Measurements from ENCODE around the gene LPP. TPM values are rescaled to one million over a fixed set of nuclear protein-coding genes. Genes with fewer than 3 reads are reported as not detected.

The LPP gene
- total and polyA plus RNA-seq, 4 donors: 11.1 to 219 (median 66.5) TPM

- Histone ChIP-seq H3K27ac (ENCODE audit: low read depth in 1 of 2, low read length in 1 of 2) (no peak overlapping the region), H3K9me3 (ENCODE audit: control insufficient read depth in 4 of 4, insufficient read depth in 3 of 4, low read length in 3 of 4) (no peaks in the 10 kb centered on the region), H3K4me1 (ENCODE audit: control insufficient read depth in 5 of 5, insufficient read depth in 5 of 5, low read length in 5 of 5) (peaks cover 0 to 2% (median 0%) of the 10 kb centered on the region in 5 donors), H3K27me3 (ENCODE audit: control insufficient read depth in 3 of 3, insufficient read depth in 3 of 3, low read length in 2 of 3) (no peaks in the 10 kb centered on the region), H3K9ac (ENCODE audit: insufficient read depth in 1 of 2, low read length in 2 of 2) (no peak overlapping the region), H3K4me3 (no peak overlapping the region), H3K36me3 (ENCODE audit: control insufficient read depth in 4 of 4, insufficient read depth in 4 of 4, low read length in 4 of 4) (peaks cover 2 to 21% (median 12%) of the 10 kb centered on the region in 4 donors)
- ATAC-seq (ENCODE audit: insufficient read depth, low FRiP score): no peak
- no peak for DNase-seq
- no peak for TF ChIP-seq CTCF (IDR thresholded peaks at IDR 0.05; ENCODE audit: control extremely low read depth, extremely low read depth)
- WGBS, 2 donors: 89 to 92% methylated on average over 3 of the region's 3 CpGs
Measured at GRCh38 chr3:188408831-188409230, 254.9 kb downstream of the LPP start.

- TF ChIP-seq CTCF (IDR thresholded peaks at IDR 0.05; ENCODE audit: control extremely low read depth, extremely low read depth): no peak
- Histone ChIP-seq H3K27me3 (ENCODE audit: control insufficient read depth in 3 of 3, insufficient read depth in 3 of 3, low read length in 2 of 3) (no peaks in the 10 kb centered on the region), H3K36me3 (ENCODE audit: control insufficient read depth in 4 of 4, insufficient read depth in 4 of 4, low read length in 4 of 4) (peaks cover under 1 to 12% (median 5%) of the 10 kb centered on the region in 4 donors), H3K4me1 (ENCODE audit: control insufficient read depth in 5 of 5, insufficient read depth in 5 of 5, low read length in 5 of 5) (peaks cover 0 to 2% (median 0%) of the 10 kb centered on the region in 5 donors), H3K27ac (ENCODE audit: low read depth in 1 of 2, low read length in 1 of 2) (no peak overlapping the region), H3K4me3 (no peak overlapping the region), H3K9me3 (ENCODE audit: control insufficient read depth in 4 of 4, insufficient read depth in 3 of 4, low read length in 3 of 4) (no peaks in the 10 kb centered on the region), H3K9ac (ENCODE audit: insufficient read depth in 1 of 2, low read length in 2 of 2) (no peak overlapping the region)
- no peak for DNase-seq
- ATAC-seq (ENCODE audit: insufficient read depth, low FRiP score): no peak
- 95 to 96% methylated on average over 2 of the region's 2 CpGs for WGBS, 2 donors
Measured at GRCh38 chr3:188411750-188412149, 257.8 kb downstream of the LPP start.

GRCh38 chr3:188415196-188415595 is 261.2 kb downstream of the LPP start:
- no peak overlapping the region for H3K9ac ChIP-seq (ENCODE audit: insufficient read depth in 1 of 2, low read length in 2 of 2)
- no peak overlapping the region for H3K4me3 ChIP-seq
- ATAC-seq (ENCODE audit: insufficient read depth, low FRiP score) (no peak), DNase-seq (no peak)
- H3K27ac ChIP-seq (ENCODE audit: low read depth in 1 of 2, low read length in 1 of 2): no peak overlapping the region
- no peaks in the 10 kb centered on the region for H3K27me3 ChIP-seq (ENCODE audit: control insufficient read depth in 3 of 3, insufficient read depth in 3 of 3, low read length in 2 of 3)
- peaks cover 0 to 2% (median 0%) of the 10 kb centered on the region in 5 donors for H3K4me1 ChIP-seq (ENCODE audit: control insufficient read depth in 5 of 5, insufficient read depth in 5 of 5, low read length in 5 of 5)
- no peak for TF ChIP-seq CTCF (IDR thresholded peaks at IDR 0.05; ENCODE audit: control extremely low read depth, extremely low read depth)
- 50 to 72% methylated on average over 3 of the region's 3 CpGs for WGBS, 2 donors
- peaks cover 0 to 2% (median 0%) of the 10 kb centered on the region in 4 donors for H3K36me3 ChIP-seq (ENCODE audit: control insufficient read depth in 4 of 4, insufficient read depth in 4 of 4, low read length in 4 of 4)
- no peaks in the 10 kb centered on the region for H3K9me3 ChIP-seq (ENCODE audit: control insufficient read depth in 4 of 4, insufficient read depth in 3 of 4, low read length in 3 of 4)

- no peak overlapping the region for H3K27ac ChIP-seq (ENCODE audit: low read depth in 1 of 2, low read length in 1 of 2)
- H3K36me3 ChIP-seq (ENCODE audit: control insufficient read depth in 4 of 4, insufficient read depth in 4 of 4, low read length in 4 of 4): peaks cover 0 to 2% (median 0%) of the 10 kb centered on the region in 4 donors
- 95 to 97% methylated on average over 1 of the region's 1 CpG for WGBS, 2 donors
- no peak for ATAC-seq (ENCODE audit: insufficient read depth, low FRiP score)
- no peaks in the 10 kb centered on the region for H3K27me3 ChIP-seq (ENCODE audit: control insufficient read depth in 3 of 3, insufficient read depth in 3 of 3, low read length in 2 of 3)
- no peak for DNase-seq
- H3K9ac ChIP-seq (ENCODE audit: insufficient read depth in 1 of 2, low read length in 2 of 2): no peak overlapping the region
- no peak for TF ChIP-seq CTCF (IDR thresholded peaks at IDR 0.05; ENCODE audit: control extremely low read depth, extremely low read depth)
- no peak overlapping the region for H3K4me3 ChIP-seq
- no peaks in the 10 kb centered on the region for H3K9me3 ChIP-seq (ENCODE audit: control insufficient read depth in 4 of 4, insufficient read depth in 3 of 4, low read length in 3 of 4)
- peaks cover 0 to 2% (median 0%) of the 10 kb centered on the region in 5 donors for H3K4me1 ChIP-seq (ENCODE audit: control insufficient read depth in 5 of 5, insufficient read depth in 5 of 5, low read length in 5 of 5)
Measured at GRCh38 chr3:188416041-188416440, 262.1 kb downstream of the LPP start.
